Stromal cell of bone marrow (primary cell): ENCODE measurements around the gene FER.

Experiments used
- DNase-seq: peaks from one replicate; pipeline ENCODE4 v3.0.0-alpha.2; 2012; ENCODE audit warnings: low read depth

Gene FER

GRCh38 chr5:109246395-109246794 is 498.7 kb downstream of the FER start:
- no peak for DNase-seq
